Retina (tissue), 1 donor: ENCODE data around the gene GNAS.
A peak's percentile ranks its signal among the peaks of the same experiment; 100 is the strongest.
"Not testable (repeated sequence)": the region's sequence is repeated elsewhere in the genome, so short reads cannot be mapped to it uniquely, and the experiment has no call there.

ENCODE experiments used
- DNase-seq: peaks from one replicate; pipeline ENCODE4 v3.0.0-alpha.2; 2016

GNAS gene

DNA sequence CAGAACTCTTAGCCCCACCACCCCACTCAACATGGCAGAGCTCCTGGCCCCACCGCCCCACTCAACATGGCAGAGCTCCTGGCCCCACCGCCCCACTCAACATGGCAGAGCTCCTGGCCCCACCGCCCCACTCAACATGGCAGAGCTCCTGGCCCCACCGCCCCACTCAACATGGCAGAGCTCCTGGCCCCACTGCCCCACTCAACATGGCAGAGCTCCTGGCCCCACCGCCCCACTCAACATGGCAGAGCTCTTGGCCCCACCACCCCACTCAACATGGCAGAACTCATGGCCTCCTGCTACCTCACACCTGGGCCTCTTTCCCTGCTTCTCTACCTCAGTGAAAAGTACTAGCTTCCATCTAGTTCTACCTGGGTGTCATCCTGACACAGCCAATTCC is 23.7 kb upstream of the GNAS start:
- DNase-seq = not testable (repeated sequence)

GRCh38 chr20:58829531-58829941 is 23.0 kb upstream of the GNAS start:
- DNase-seq = no peak

DNA sequence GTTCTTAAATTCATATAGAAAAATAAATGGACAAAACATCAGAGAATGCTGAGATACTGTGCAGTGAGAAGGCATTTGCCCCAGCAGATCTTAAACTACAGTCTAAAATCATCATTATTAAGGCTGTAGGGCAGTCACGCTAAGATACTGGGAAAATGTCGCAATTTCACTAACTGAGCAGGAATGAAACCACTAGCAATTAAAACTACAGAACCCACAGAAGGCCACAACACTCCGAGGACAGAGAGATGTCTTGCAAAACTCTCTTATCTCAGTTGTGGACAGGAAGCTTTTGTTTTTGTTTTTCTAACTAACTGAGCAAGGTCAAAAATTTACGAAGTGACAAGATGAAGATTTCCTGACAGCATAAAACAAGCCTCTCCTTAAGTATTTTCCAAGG is 20.1 kb upstream of the GNAS start:
- no peak for DNase-seq

DNA sequence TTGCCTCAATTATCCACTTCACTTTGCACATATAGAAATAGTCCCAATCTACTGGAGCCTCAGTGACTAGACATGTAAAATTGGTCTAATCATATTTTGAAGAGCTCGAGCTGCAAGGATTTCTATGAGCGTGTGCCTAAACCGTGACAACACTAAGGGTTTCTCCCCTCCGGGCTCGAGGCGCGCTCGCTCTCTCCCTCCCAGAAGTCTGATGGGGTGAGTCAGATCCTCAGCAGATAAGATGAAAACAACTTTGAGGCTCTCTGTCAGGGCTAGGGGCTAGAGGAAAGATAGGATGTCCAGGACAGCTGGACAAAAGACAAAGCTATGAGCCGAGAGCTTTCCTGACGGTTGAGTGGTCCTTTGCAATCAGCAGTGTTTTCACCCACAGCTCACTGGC is 18.6 kb upstream of the GNAS start:
- DNase-seq = no peak

DNA sequence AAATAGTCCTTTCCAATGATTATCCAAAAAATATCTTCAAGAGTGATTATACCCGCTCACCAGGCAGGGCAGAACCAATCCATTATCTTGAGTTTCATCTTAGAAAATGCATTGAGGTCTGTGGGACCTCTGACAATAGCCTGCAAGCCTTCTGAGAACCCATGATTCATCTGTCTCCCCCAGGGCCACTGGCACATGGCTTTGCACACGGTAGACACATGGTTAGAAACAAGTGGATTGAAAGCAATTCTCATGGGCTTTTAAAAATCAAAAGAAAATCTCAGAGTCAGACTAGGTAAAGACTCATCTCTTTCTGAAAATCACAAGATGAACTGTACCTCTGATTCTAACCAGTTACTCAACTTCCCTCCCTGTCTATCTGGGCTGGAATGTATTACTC is 17.3 kb upstream of the GNAS start:
- no peak for DNase-seq

DNA sequence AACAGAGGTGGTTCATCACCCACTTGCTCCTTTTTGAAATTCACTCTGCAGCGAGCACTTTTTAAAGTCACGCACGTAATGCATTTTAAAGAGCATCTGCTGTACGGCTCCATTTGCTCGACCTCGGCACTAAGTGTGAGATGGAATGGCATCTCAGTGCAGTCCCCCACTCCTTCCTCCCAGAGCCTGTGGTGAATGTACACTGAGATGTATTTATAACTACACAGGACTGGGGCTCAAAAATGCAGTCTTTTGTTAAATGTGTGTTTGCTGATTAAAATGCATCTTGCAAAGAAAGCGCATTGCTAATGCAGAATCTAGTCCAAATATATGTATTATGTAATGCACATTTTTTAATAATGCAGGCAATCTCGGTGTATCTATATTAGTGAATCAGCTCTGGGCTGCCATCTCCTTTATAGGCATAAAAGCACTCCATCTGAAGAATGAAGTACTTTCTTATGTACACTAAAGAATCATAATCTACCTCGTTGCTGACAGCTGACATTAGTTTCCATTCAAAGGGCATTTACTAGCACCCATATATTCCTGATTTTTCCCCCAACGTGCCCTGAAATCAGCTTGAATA is 15.8 kb upstream of the GNAS start:
- no peak for DNase-seq

- DNase-seq = no peak
These were observed 14.8 kb upstream of the GNAS start for GRCh38 chr20:58837717-58838116.

DNA sequence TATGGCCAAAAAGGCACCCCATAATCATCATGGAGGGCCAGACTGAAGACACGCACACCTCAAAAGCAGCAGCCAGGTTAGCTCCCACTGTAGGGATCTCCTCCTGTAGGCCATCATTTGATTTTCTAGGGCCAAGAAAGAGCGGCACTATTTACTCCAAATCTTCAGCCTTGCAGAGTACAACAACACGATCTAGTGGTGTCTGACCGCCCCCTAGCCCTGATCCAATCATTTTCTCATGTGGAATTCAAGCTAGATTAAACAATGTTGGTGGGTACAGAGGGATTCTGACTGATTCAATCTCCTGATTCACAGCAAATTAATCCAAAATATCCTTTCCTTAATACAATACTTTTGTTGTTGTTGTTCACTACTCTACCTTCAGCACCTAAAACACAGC is 14.3 kb upstream of the GNAS start:
- no peak for DNase-seq

GRCh38 chr20:58839474-58839874 is 13.0 kb upstream of the GNAS start:
- DNase-seq = peak; percentile 75

DNA sequence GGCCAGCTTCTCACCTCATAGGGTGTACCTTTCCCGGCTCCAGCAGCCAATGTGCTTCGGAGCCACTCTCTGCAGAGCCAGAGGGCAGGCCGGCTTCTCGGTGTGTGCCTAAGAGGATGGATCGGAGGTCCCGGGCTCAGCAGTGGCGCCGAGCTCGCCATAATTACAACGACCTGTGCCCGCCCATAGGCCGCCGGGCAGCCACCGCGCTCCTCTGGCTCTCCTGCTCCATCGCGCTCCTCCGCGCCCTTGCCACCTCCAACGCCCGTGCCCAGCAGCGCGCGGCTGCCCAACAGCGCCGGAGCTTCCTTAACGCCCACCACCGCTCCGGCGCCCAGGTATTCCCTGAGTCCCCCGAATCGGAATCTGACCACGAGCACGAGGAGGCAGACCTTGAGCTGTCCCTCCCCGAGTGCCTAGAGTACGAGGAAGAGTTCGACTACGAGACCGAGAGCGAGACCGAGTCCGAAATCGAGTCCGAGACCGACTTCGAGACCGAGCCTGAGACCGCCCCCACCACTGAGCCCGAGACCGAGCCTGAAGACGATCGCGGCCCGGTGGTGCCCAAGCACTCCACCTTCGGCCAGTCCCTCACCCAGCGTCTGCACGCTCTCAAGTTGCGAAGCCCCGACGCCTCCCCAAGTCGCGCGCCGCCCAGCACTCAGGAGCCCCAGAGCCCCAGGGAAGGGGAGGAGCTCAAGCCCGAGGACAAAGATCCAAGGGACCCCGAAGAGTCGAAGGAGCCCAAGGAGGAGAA is 12.3 kb upstream of the GNAS start:
- DNase-seq = peak; percentile 27

DNA sequence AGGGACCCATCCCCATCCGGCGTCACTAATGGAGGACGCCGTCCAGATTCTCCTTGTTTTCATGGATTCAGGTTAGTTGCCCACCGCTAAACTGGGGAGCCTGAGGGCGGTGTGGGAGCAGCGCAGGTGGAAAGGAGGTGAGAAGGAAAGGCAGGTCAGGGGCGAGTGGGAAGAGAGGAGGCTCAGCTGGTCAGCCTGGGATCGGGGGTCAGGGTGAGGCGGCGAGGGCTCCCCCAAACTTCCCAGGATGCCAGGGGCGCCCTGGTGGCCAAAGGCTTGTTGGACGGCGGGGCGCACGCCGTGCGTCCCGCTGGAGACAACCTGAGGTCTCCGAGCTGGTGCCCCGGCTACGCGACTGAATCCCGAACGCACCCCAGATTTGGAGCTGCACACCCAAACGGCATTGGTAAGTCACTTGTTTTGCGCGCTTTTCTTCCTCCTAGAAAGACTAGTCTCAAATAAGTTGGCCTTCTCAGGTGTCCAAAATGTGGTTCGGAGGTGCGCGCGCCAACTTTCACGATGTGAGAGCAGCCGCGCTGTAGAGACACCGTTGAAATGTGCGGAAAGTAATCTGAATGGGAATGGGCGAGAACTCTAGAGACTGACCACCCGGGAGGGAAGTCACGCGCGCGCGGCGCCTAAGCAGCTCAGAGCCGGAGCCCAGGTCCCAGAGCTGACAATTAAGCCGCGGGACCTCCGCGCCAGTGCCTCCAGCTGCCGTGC is 11.5 kb upstream of the GNAS start:
- peak; percentile 17 for DNase-seq

GRCh38 chr20:58841539-58842264 is 10.8 kb upstream of the GNAS start:
- DNase-seq = peak; percentile 39

- DNase-seq = no peak
These were observed 10.2 kb upstream of the GNAS start for GRCh38 chr20:58842276-58842675.

DNA sequence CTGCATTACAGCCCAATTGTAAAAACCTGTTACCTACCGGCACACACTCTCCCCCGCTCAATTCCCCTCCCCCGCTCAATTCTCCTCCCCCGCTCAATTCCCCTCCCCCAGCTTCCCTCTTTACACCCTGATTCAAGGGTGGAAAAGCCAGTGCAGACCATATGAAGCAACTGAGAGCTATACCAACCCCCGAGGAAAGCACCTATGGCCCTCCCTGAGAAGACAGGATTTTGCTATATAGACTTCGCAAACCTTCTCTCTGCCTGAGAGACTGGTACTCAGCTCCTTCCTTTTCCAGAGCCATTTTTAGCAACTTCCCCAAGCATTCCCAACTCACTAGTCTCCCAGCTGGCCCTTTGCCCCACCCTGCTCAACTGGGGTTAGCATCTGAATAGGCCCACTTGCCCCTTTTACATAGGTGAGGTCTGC is 9.4 kb upstream of the GNAS start:
- no peak for DNase-seq

DNA sequence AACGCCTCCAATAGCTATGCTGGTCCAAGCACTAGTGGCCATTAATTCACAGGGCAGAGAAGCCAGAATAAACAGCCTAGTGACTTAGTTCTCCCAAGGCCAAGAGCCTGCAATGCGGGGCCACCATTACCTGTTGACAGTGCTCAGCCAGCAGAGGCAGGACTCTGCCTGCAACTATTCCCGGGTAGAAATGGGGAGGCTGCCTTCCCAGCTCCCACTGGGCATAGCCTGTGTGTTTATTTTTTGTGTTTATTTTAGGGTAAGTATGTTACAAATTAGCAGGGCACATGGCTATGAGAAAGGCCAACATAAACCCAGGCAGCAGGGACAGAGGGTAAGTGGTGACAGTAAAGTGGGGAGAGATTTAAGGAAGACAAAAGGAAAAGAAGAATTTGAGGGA is 6.8 kb upstream of the GNAS start:
- DNase-seq = no peak

DNA sequence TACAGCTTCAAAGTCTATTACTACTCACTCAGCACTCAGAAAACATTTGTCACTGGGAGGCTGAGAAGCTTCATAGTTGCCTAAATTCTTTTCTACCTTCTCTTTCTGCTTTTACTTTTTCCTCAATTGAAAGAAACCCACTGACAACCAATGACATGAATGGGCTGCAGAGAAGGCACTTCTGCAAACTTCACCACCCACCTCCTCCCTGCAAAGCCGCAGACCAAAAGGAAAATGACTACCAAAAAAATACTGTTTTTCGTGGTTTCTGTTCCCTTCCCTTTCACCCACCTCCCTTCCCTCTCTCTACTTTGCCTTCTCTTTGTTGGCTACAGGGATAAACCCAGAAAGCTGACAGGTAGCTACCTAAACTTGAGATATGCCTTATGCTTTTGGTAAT is 5.1 kb upstream of the GNAS start:
- DNase-seq = no peak

GRCh38 chr20:58850693-58851174 is 1.8 kb upstream of the GNAS start, which contains the start of gene GNAS-AS1:
GNAS-AS1 (minus strand) TSS chr20:58850902.
- DNase-seq = peak; percentile 85

DNA sequence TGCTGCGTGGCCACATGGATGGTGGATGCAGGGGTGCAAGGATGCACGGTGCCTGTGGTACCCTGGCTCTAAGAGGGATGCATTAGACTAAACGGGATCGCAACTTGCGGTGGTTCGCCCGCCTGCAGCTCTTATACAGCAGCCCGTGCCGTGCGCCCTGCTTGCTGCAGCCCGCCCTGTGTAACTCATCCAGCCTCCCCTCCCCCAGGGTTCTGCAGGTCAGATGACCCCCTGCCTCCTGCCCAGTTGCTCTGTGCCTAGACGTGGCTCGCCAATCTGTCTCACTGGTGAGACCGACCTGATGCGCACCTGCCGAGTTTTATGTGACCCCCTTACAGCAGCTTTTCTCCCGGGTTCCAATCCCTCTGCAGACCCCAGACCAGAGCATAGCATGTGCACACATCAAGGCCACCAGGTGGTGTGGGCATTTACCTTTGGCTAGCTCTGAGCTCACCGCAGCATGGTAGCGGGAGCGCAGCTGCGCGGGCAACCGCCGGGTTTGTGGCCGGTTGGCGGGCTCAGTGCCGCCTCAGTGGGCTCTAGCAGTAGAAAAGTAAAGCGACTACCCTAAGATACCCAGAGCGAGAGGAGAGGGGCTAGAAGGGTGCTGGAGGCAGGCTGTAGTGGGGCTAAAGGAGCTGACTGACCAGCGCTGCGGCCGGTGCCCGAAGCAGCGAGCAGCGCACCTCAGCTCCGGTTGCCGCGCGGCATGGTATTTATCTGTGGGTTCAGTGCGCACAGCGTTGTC is 1.1 kb upstream of the GNAS start:
- DNase-seq = peak; percentile 44

GRCh38 chr20:58851969-58852458 is 502 bp upstream of the GNAS start:
- peak; percentile 38 for DNase-seq

DNA sequence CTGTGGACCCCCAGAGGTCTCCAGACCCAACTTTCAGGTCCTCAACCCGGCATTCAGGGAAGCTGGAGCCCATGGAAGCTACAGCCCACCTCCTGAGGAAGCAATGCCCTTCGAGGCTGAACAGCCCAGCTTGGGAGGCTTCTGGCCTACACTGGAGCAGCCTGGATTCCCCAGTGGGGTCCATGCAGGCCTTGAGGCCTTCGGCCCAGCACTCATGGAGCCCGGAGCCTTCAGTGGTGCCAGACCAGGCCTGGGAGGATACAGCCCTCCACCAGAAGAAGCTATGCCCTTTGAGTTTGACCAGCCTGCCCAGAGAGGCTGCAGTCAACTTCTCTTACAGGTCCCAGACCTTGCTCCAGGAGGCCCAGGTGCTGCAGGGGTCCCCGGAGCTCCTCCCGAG is 950 bp downstream of the GNAS start:
- DNase-seq = no peak

DNA sequence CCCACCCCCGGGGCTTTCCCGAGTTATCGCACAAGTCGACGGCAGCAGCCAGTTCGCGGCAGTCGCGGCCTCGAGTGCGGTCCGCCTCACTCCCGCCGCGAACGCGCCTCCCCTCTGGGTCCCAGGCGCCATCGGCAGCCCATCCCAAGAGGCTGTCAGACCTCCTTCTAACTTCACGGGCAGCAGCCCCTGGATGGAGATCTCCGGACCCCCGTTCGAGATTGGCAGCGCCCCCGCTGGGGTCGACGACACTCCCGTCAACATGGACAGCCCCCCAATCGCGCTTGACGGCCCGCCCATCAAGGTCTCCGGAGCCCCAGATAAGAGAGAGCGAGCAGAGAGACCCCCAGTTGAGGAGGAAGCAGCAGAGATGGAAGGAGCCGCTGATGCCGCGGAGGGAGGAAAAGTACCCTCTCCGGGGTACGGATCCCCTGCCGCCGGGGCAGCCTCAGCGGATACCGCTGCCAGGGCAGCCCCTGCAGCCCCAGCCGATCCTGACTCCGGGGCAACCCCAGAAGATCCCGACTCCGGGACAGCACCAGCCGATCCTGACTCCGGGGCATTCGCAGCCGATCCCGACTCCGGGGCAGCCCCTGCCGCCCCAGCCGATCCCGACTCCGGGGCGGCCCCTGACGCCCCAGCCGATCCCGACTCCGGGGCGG is 1.6 kb downstream of the GNAS start:
- DNase-seq = peak; percentile 39
